Hepatocyte (in vitro differentiated cells): Measurements from ENCODE around the gene NID1. TPM values are rescaled to one million over a fixed set of nuclear protein-coding genes. Genes with fewer than 3 reads are reported as not detected.
"Not testable (repeated sequence)": the region's sequence is repeated elsewhere in the genome, so short reads cannot be mapped to it uniquely, and the experiment has no call there.

Experiments
- DNase-seq: peaks from one replicate; pipeline ENCODE4 v3.0.0-alpha.2; 2016; ENCODE audit warnings: low spot score
- H2AFZ ChIP-seq: fragments of 200-600 bp; sonication (generic); 2 replicates; pipeline ENCODE4 v1.6.0; 2016; ENCODE audit warnings: antibody characterized with exemption, mild to moderate bottlenecking
- H3K27ac ChIP-seq: fragments of 200-600 bp; sonication (generic); 2 replicates; pipeline ENCODE4 v1.5.1; 2016; ENCODE audit warnings: mild to moderate bottlenecking
- H3K27me3 ChIP-seq: fragments of 200-600 bp; sonication (generic); 2 replicates; pipeline ENCODE4 v1.6.1; 2016
- H3K36me3 ChIP-seq: fragments of 200-600 bp; sonication (generic); replicated peaks from 2 replicates; pipeline ENCODE4 v1.5.1; 2016; ENCODE audit warnings: low read depth; ENCODE audit not compliant: insufficient read depth
- H3K4me1 ChIP-seq: fragments of 200-600 bp; sonication (generic); 2 replicates; pipeline ENCODE4 v1.5.1; 2016; ENCODE audit warnings: mild to moderate bottlenecking, moderate library complexity; ENCODE audit not compliant: insufficient read depth
- H3K4me2 ChIP-seq: fragments of 200-600 bp; sonication (generic); 2 replicates; pipeline ENCODE4 v1.6.0; 2016
- H3K4me3 ChIP-seq: fragments of 200-600 bp; sonication (generic); 2 replicates; pipeline ENCODE4 v1.5.1; 2016; ENCODE audit warnings: mild to moderate bottlenecking
- H3K79me2 ChIP-seq: fragments of 200-600 bp; sonication (generic); 2 replicates; pipeline ENCODE4 v1.6.0; 2017; ENCODE audit warnings: mild to moderate bottlenecking
- H3K9me2 ChIP-seq: fragments of 200-600 bp; sonication (generic); replicated peaks from 2 replicates; pipeline ENCODE4 v1.6.0; 2017; ENCODE audit warnings: mild to moderate bottlenecking; ENCODE audit not compliant: insufficient read depth
- H3K9me3 ChIP-seq: fragments of 200-600 bp; sonication (generic); 2 replicates; pipeline ENCODE4 v1.5.1; 2016; ENCODE audit warnings: low read depth, mild to moderate bottlenecking
- H4K20me1 ChIP-seq: fragments of 200-600 bp; sonication (generic); 2 replicates; pipeline ENCODE4 v1.6.0; 2016; ENCODE audit warnings: mild to moderate bottlenecking; ENCODE audit not compliant: insufficient read depth, poor library complexity, severe bottlenecking
- EZH2 ChIP-seq: fragments of 200-600 bp; sonication (generic); IDR thresholded peaks from 2 replicates; pipeline ENCODE4 v1.6.1; 2016; ENCODE audit warnings: antibody characterized with exemption, mild to moderate bottlenecking, borderline replicate concordance
- EZH2phosphoT487 ChIP-seq: fragments of 200-600 bp; sonication (generic); IDR thresholded peaks from one replicate; pipeline ENCODE4 v1.6.1; 2018; ENCODE audit warnings: antibody characterized with exemption, mild to moderate bottlenecking, low read depth, moderate library complexity; ENCODE audit not compliant: unreplicated experiment, severe bottlenecking
- WGBS: methylation state at CpG from one replicate; pipeline ENCODE4 v1.1.6; 2016; ENCODE audit warnings: low lambda C conversion rate; ENCODE audit errors: missing lambda C conversion rate; 5-methylcytosine and 5-hydroxymethylcytosine counted together
- polyA plus RNA-seq: library from polyadenylated mRNA; unstranded; fragments of >200 nt; fragmentation: Nextera tagmentation; extraction: Ambion mirVana; gene quantifications from 2 replicates; pipeline ENCODE4 v1.2.1, GENCODE V29; 2016
- total RNA-seq: library from RNA; depleted of rRNA; stranded (reverse); fragments of >200 nt; gene quantifications from 2 replicates; pipeline ENCODE4 v1.2.3, GENCODE V29; 2014
- TF ChIP-seq, protein P1 (sequence below): fragments of 200-600 bp; sonication (generic); IDR thresholded peaks from 2 replicates; pipeline ENCODE4 v1.5.1; 2016; ENCODE audit warnings: antibody characterized with exemption, mild to moderate bottlenecking; ENCODE audit not compliant: poor library complexity

The NID1 gene
- total and polyA plus RNA-seq, 2 experiments from 2014 or later: 53.8 to 72.8 TPM

DNA sequence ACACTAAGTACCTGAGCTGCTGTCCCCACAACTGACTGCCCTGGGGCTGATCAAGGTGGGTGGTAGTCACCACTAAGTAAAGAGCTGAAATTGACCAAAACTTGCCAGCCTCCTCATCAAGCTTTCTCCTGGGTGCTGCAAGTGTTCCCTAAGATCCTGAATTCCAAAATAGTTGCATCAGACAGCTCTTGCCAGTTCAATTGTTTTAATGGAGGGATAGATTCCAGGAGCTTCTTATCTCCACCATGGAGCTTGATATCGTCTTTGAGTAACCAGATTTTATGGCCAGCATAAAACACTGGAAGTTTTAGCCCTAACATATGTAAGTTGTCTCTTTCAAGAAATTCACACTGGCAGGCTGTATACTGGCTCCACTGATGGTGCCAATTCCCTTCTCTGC is 90.3 kb downstream of the NID1 start:
- WGBS: 60% methylated on average over 1 of the region's 1 CpG
- H3K4me2 ChIP-seq: no peak overlapping the region
- no peaks in the 10 kb centered on the region for H3K4me1 ChIP-seq
- no peaks in the 10 kb centered on the region for H3K27me3 ChIP-seq
- H4K20me1 ChIP-seq: no peaks in the 10 kb centered on the region
- H3K4me3 ChIP-seq: no peak overlapping the region
- H2AFZ ChIP-seq: no peak overlapping the region
- H3K79me2 ChIP-seq: no peaks in the 10 kb centered on the region
- H3K9me3 ChIP-seq: peaks cover 6% of the 10 kb centered on the region
- TF ChIP-seq EZH2: no peak
- TF ChIP-seq, protein P1, sequence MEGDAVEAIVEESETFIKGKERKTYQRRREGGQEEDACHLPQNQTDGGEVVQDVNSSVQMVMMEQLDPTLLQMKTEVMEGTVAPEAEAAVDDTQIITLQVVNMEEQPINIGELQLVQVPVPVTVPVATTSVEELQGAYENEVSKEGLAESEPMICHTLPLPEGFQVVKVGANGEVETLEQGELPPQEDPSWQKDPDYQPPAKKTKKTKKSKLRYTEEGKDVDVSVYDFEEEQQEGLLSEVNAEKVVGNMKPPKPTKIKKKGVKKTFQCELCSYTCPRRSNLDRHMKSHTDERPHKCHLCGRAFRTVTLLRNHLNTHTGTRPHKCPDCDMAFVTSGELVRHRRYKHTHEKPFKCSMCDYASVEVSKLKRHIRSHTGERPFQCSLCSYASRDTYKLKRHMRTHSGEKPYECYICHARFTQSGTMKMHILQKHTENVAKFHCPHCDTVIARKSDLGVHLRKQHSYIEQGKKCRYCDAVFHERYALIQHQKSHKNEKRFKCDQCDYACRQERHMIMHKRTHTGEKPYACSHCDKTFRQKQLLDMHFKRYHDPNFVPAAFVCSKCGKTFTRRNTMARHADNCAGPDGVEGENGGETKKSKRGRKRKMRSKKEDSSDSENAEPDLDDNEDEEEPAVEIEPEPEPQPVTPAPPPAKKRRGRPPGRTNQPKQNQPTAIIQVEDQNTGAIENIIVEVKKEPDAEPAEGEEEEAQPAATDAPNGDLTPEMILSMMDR: no peak
- no peak for TF ChIP-seq EZH2phosphoT487
- H3K36me3 ChIP-seq: peaks cover 6% of the 10 kb centered on the region
- no peak for DNase-seq
- no peaks in the 10 kb centered on the region for H3K9me2 ChIP-seq
- H3K27ac ChIP-seq: no peak overlapping the region

DNA sequence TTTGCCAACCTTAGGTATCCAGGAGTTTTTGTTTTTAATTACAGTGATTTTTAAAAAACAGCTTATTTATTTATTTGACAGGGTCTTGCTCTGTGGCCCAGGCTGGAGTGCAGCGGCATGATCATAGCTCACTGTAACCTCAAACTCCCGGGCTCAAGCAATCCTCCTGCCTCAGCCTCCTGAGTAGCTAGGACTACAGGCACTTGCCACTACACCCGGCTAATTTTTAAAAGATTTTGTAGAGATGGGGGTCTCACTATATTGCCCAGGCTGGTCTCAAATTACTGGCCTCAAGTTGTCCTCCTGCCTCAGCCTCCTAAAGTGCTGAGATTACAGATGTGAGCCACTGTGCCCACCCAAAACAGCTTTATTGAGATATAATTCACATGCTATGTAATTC is 92.2 kb downstream of the NID1 start:
- H3K4me2 ChIP-seq: peak overlapping the region; percentile 84
- 83% methylated on average over 3 of the region's 3 CpGs for WGBS
- H3K36me3 ChIP-seq, H3K4me1 ChIP-seq, DNase-seq, H3K9me2 ChIP-seq, H3K9me3 ChIP-seq, H4K20me1 ChIP-seq, H3K27me3 ChIP-seq, H3K4me3 ChIP-seq, H3K79me2 ChIP-seq: not testable (repeated sequence)
- H3K27ac ChIP-seq: peak overlapping the region; percentile 93
- peak overlapping the region; percentile 82 for H2AFZ ChIP-seq

DNA sequence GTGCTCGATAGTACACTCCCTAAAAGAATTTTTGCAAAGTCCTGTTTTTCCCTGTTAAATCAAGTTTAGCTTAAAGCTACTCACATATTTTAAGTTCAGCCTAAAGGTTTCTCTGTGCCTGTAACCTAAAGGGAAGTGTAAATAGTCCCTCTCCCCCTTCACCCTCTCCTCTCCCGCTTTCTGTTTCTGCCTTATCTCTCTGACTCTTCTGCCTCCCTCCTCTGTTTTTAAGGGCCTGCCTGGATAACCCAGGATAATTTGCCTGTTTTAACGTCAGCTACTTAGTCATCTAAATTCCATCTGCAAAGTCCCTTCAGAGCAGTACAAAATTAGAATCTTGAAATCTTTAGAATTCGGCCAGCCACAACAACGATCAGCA is 92.6 kb downstream of the NID1 start:
- peak overlapping the region; percentile 84 for H3K4me2 ChIP-seq
- H3K9me3 ChIP-seq: peaks cover under 1% of the 10 kb centered on the region
- peak overlapping the region; percentile 93 for H3K27ac ChIP-seq
- H2AFZ ChIP-seq: peak overlapping the region; percentile 82
- no peaks in the 10 kb centered on the region for H3K27me3 ChIP-seq
- WGBS: 27% methylated on average over 5 of the region's 5 CpGs
- no peak overlapping the region for H3K4me3 ChIP-seq
- no peaks in the 10 kb centered on the region for H3K9me2 ChIP-seq
- H3K4me1 ChIP-seq: no peaks in the 10 kb centered on the region
- H3K79me2 ChIP-seq: no peaks in the 10 kb centered on the region
- H3K36me3 ChIP-seq: peaks cover 3% of the 10 kb centered on the region
- H4K20me1 ChIP-seq: no peaks in the 10 kb centered on the region
- DNase-seq: peak; percentile 25
- TF ChIP-seq EZH2 (no peak), EZH2phosphoT487 (no peak)
- TF ChIP-seq, protein P1: no peak

DNA sequence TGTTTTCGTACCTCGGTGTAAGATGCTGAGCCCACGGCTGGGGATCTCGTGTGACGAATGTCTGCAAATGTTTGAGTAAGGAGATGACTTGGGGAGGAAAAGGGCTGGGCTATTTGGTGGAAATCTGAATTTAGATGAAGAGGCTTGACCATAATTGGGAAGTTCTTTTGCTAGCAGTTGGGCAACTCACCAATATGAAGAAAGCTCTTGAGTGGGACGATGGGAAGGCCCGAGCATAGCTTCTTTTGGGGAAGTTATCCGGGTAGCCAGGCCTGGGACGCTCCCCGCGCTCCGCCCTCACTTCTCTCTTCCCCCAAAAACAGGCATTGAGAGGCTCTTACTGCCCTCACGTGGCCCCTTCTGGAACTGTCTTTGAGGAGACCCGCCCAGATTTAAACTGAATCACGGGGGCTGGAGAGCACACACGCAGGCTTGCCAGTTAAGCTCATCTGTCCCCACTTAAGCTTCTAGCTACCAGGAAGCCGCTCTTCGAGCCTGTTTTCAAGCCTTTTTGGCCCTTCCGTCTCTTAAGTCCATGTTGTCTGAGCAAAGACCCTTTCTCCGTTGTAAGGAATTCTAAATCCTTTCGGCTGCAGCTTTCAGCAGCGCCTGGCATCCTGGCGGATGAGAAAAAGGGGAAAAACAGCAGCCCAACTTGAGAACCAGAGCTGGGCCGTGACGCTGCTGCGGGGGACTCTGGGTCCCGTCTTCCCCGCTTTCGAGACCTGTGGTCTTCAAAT is 93.1 kb downstream of the NID1 start:
- no peaks in the 10 kb centered on the region for H3K27me3 ChIP-seq
- DNase-seq: peak; percentile 93
- no peaks in the 10 kb centered on the region for H4K20me1 ChIP-seq
- no peaks in the 10 kb centered on the region for H3K4me1 ChIP-seq
- H3K79me2 ChIP-seq: no peaks in the 10 kb centered on the region
- 9% methylated on average over 29 of the region's 29 CpGs for WGBS
- H3K9me3 ChIP-seq: no peaks in the 10 kb centered on the region
- H3K9me2 ChIP-seq: no peaks in the 10 kb centered on the region
- H3K4me3 ChIP-seq: no peak overlapping the region
- H2AFZ ChIP-seq: peak overlapping the region; percentile 82
- H3K36me3 ChIP-seq: no peaks in the 10 kb centered on the region
- H3K27ac ChIP-seq: peak overlapping the region; percentile 93
- TF ChIP-seq, protein P1: peak; percentile 96
- TF ChIP-seq EZH2phosphoT487: no peak
- peak overlapping the region; percentile 84 for H3K4me2 ChIP-seq
